GM12873 (cell line): ENCODE results near the gene DUSP8.

Source experiments
- CTCF ChIP-seq: IDR thresholded peaks from 2 replicates; pipeline ENCODE4 v1.5.1; 2012; ENCODE audit warnings: low read depth, mild to moderate bottlenecking, moderate library complexity, low read length, control low read depth; ENCODE audit not compliant: insufficient read depth; ENCODE audit errors: missing control alignments

The DUSP8 gene

GRCh38 chr11:1538153-1538552, 33.9 kb downstream of the DUSP8 start:
- TF ChIP-seq CTCF = no peak

- TF ChIP-seq CTCF = no peak
Observed at GRCh38 chr11:1536065-1536843, 35.8 kb downstream of the DUSP8 start.

GRCh38 chr11:1534682-1535081, 37.4 kb downstream of the DUSP8 start:
- TF ChIP-seq CTCF = no peak

- no peak for TF ChIP-seq CTCF
Observed at GRCh38 chr11:1534171-1534570, 37.9 kb downstream of the DUSP8 start.

GRCh38 chr11:1533342-1533725, 38.7 kb downstream of the DUSP8 start:
- no peak for TF ChIP-seq CTCF

GRCh38 chr11:1532606-1533341, 39.3 kb downstream of the DUSP8 start:
- TF ChIP-seq CTCF = no peak

GRCh38 chr11:1532014-1532586, 40.0 kb downstream of the DUSP8 start:
- TF ChIP-seq CTCF = no peak
